Measurements from ENCODE around the gene KIF11. TPM values are rescaled to one million over a fixed set of nuclear protein-coding genes. Genes with fewer than 3 reads are reported as not detected.

KIF11 gene
- total RNA-seq (1 to 10 TPM; 2.0 to 2.1 TPM), polyA plus RNA-seq (under 1 TPM; 0.87 to 0.92 TPM)

DNA sequence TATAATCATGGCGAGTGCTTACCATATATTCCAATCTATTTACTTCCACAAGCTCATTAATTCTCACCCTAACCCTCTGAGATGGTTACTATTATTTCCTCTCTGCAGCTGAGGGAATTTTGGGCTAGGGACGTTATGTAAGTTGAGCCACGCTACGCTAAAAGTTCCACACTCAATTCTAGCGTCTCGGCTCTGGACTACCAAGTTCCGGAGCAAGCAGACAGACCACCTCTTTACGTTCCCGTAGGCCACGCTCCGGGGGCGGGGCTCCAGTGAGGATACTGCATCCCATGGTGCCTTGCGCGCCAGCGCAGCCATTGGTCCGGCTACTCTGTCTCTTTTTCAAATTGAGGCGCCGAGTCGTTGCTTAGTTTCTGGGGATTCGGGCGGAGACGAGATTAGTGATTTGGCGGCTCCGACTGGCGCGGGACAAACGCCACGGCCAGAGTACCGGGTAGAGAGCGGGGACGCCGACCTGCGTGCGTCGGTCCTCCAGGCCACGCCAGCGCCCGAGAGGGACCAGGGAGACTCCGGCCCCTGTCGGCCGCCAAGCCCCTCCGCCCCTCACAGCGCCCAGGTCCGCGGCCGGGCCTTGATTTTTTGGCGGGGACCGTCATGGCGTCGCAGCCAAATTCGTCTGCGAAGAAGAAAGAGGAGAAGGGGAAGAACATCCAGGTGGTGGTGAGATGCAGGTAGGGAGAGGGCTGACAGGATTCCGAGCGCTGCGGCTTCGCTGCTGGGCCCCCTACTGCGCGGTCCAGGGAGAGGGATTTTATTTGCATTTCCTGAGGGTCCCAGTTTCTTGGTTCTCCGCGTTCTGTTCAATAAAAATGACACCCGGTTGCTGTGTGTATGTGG, at the start of gene KIF11:
Gene KIF11 (plus strand): TSS at position 370 of the 858 bp plus-strand sequence. CDS start 246 bp downstream, at position 616.
- H3K36me3 ChIP-seq (ENCODE audit: insufficient read depth, low read length): no peaks in the 10 kb centered on the region

DNA sequence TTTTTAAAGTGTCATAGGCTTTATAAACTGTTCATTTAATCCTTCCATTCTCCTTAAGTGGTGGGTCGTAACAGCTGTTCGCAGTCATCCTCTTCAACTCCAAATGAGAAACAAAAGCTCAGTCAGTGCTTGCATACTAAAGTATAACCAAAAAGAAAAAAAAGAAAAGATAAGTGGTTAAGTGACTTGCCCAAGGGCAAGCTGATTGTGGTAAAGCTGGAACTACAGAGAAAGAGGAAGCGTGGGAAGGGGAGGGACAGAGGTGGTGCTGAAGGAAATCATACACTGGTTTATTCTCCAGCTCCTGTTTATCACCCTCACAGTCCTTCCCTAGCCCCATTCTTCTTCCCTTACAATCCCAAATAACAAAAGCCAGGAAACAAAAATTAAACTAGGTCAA, 48.6 kb upstream of the KIF11 start:
- Mint-ChIP-seq H3K36me3 (peaks cover 6 to 14% of the 10 kb centered on the region in 2 donors), H3K27ac (peak overlapping the region in 2 of 7 donors; percentile 38 to 70), H3K4me1 (peaks cover 24 to 51% (median 36%) of the 10 kb centered on the region in 4 donors), H3K4me3 (peak overlapping the region in 3 of 8 donors; percentile 11 to 55 (median 53)), H3K27me3 (no peaks in the 10 kb centered on the region), H3K9me3 (no peaks in the 10 kb centered on the region)
- no peak overlapping the region for H3K4me3 ChIP-seq (ENCODE audit: low read length in 2 of 2)
- H3K4me1 ChIP-seq (ENCODE audit: insufficient read depth, low read length): peaks cover 9% of the 10 kb centered on the region
- H3K9me3 ChIP-seq (ENCODE audit: control insufficient read depth in 1 of 2, low read length in 2 of 2): no peaks in the 10 kb centered on the region
- ChIA-PET CTCF (ENCODE audit: partially characterized antibody) (interaction anchor here (0.7 to 1.6 kb wide), 4 partner anchors 8 to 299 kb away, joined by 3 to 6 read pairs (median 4); partner anchors contain the start of gene IDE), POLR2A (ENCODE audit: partially characterized antibody) (interaction anchor here (1.3 kb wide), 1 partner anchor 30 kb away, joined by 5 read pairs; the partner anchor contains the start of gene IDE)
- intact Hi-C loops (cut with micrococcal nuclease): no loop called here
- H3K27ac ChIP-seq (ENCODE audit: low read depth, low read length): no peak overlapping the region
- H3K36me3 ChIP-seq (ENCODE audit: insufficient read depth, low read length): peaks cover 8% of the 10 kb centered on the region
- no peaks in the 10 kb centered on the region for H3K27me3 ChIP-seq (ENCODE audit: insufficient read depth, low read length)
- peak in 2 of 5 donors; percentile 6 for DNase-seq

More for the DNA sequence above, at the start of gene KIF11:
- peak; percentile 93 to 97 (median 93) for DNase-seq
- Histone ChIP-seq H3K4me3 (ENCODE audit: low read length in 2 of 2) (peak within 1 kb of the TSS; percentile 65 to 76), H3K9me3 (ENCODE audit: control insufficient read depth in 1 of 2, low read length in 2 of 2) (no peaks in the 10 kb centered on the region), H3K27ac (ENCODE audit: low read depth, low read length) (peak within 1 kb of the TSS; percentile 85), H3K4me1 (ENCODE audit: insufficient read depth, low read length) (peaks cover 49% of the 10 kb centered on the region), H3K27me3 (ENCODE audit: insufficient read depth, low read length) (no peaks in the 10 kb centered on the region)
- intact Hi-C loops (cut with micrococcal nuclease): loop anchor here (1.0 to 10.0 kb wide), 11 partner anchors 76 to 1428 kb away; partner anchors contain the start of genes BTAF1, CEP55, CPEB3 and EXOC6
- H3K27me3 Mint-ChIP-seq: no peaks in the 10 kb centered on the region
- peaks cover 0 to 8% of the 10 kb centered on the region in 2 donors for H3K36me3 Mint-ChIP-seq
- peak within 1 kb of the TSS; percentile 93 to 99 (median 98) for H3K4me3 Mint-ChIP-seq
- H3K9me3 Mint-ChIP-seq: peaks cover 0 to 2% (median 0%) of the 10 kb centered on the region in 8 donors
- peak within 1 kb of the TSS; percentile 99 to 100 (median 100) for H3K27ac Mint-ChIP-seq
- H3K4me1 Mint-ChIP-seq: peaks cover 27 to 63% (median 36%) of the 10 kb centered on the region in 4 donors
- ChIA-PET POLR2A (ENCODE audit: partially characterized antibody) (interaction anchor here (0.6 to 5.1 kb wide), 17 partner anchors 9 to 1430 kb away, joined by 3 to 151 read pairs (median 7); partner anchors contain the start of genes BTAF1, CPEB3, EXOC6 and FRA10AC1), CTCF (ENCODE audit: partially characterized antibody) (interaction anchor here (0.6 to 1.0 kb wide), 3 partner anchors 10 to 19 kb away, joined by 3 to 6 read pairs (median 4); partner anchors contain the start of gene IDE)

DNA sequence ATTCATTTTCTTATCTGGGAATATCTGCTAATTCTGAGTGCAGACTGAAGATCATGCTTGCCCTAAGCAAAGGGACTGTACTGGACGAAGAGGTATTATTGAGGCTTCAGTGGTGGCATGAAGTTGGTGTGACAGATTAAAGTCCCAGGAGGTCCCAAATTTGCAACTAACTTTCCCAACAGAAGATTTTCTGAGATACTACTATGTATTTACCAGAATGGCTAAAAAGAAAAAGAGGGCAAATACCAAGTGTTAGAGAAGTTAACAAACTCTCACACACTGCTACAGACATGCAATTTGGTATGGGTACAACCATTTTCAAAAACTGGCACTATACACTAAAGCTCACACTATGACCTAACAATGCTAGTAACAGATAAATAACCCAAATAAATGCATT, 47.4 kb upstream of the KIF11 start:
- H3K27ac Mint-ChIP-seq: no peak overlapping the region
- H3K4me3 Mint-ChIP-seq: no peak overlapping the region
- Histone ChIP-seq H3K36me3 (ENCODE audit: insufficient read depth, low read length) (peaks cover 8% of the 10 kb centered on the region), H3K27ac (ENCODE audit: low read depth, low read length) (no peak overlapping the region), H3K4me1 (ENCODE audit: insufficient read depth, low read length) (peaks cover 9% of the 10 kb centered on the region), H3K9me3 (ENCODE audit: control insufficient read depth in 1 of 2, low read length in 2 of 2) (no peaks in the 10 kb centered on the region), H3K4me3 (ENCODE audit: low read length in 2 of 2) (no peak overlapping the region), H3K27me3 (ENCODE audit: insufficient read depth, low read length) (no peaks in the 10 kb centered on the region)
- H3K36me3 Mint-ChIP-seq: peaks cover 8 to 17% of the 10 kb centered on the region in 2 donors
- intact Hi-C loops (cut with micrococcal nuclease): no loop called here
- no peak for DNase-seq
- H3K9me3 Mint-ChIP-seq: no peaks in the 10 kb centered on the region
- no peaks in the 10 kb centered on the region for H3K27me3 Mint-ChIP-seq
- H3K4me1 Mint-ChIP-seq: peaks cover 23 to 53% (median 35%) of the 10 kb centered on the region in 4 donors
- ChIA-PET POLR2A (ENCODE audit: partially characterized antibody) (interaction anchor here (0.6 to 1.1 kb wide), 2 partner anchors 8 to 13 kb away, joined by 3 read pairs; no protein-coding TSS in a partner anchor), CTCF (ENCODE audit: partially characterized antibody) (interaction anchor here (1.0 to 1.3 kb wide), 2 partner anchors 15 to 18 kb away, joined by 3 to 4 read pairs; no protein-coding TSS in a partner anchor)

DNA sequence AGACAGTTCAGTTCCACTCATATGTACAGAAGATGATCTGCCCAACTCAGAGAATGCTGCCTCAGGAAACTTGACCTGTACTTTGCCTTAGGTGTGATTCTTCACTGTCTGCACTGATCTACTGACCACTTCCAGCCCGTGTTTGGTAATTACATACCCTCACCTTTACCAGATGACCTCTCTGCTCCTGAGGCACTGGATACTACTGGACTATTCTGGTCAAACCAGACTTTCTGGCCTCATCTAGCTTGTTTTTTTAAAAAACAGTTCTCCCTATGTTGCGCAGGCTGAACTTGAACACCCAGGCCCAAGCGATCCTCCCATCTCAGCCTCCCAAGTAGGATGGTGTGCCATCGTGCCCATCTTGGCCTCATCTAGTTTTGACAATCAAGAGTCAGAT, 45.3 kb upstream of the KIF11 start:
- no peak overlapping the region for H3K4me3 ChIP-seq (ENCODE audit: low read length in 2 of 2)
- Mint-ChIP-seq H3K4me3 (no peak overlapping the region), H3K36me3 (peaks cover 20 to 31% of the 10 kb centered on the region in 2 donors), H3K27me3 (no peaks in the 10 kb centered on the region), H3K4me1 (peaks cover 16 to 41% (median 28%) of the 10 kb centered on the region in 4 donors), H3K9me3 (peaks cover 0 to 2% (median 0%) of the 10 kb centered on the region in 8 donors), H3K27ac (no peak overlapping the region)
- peaks cover 9% of the 10 kb centered on the region for H3K4me1 ChIP-seq (ENCODE audit: insufficient read depth, low read length)
- intact Hi-C loops (cut with micrococcal nuclease): no loop called here
- CTCF ChIA-PET (ENCODE audit: partially characterized antibody): no interaction called here
- no peaks in the 10 kb centered on the region for H3K27me3 ChIP-seq (ENCODE audit: insufficient read depth, low read length)
- no peak for DNase-seq
- H3K36me3 ChIP-seq (ENCODE audit: insufficient read depth, low read length): peaks cover 8% of the 10 kb centered on the region
- H3K27ac ChIP-seq (ENCODE audit: low read depth, low read length): no peak overlapping the region
- POLR2A ChIA-PET (ENCODE audit: partially characterized antibody): no interaction called here
- no peaks in the 10 kb centered on the region for H3K9me3 ChIP-seq (ENCODE audit: control insufficient read depth in 1 of 2, low read length in 2 of 2)

DNA sequence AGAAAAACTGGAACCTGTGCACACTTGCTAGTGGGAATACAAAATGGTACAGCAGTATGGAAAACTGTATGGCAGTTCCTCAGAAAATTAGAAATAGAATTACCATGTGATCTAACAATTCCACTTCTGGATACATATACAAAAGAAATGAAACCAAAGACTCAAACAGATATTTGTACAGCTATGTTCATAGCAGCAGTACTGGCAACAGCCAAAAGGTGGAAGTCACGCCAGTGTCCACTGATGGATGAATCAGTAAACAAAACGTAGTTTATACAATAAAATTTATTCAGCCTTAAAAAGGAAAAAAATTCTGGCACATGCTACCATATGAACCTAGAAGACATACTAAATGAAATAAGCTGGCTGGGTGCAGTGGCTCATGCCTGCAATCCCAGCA, 42.0 kb upstream of the KIF11 start:
- no peak overlapping the region for H3K4me3 ChIP-seq (ENCODE audit: low read length in 2 of 2)
- no peak overlapping the region for H3K27ac ChIP-seq (ENCODE audit: low read depth, low read length)
- H3K27ac Mint-ChIP-seq: no peak overlapping the region
- POLR2A ChIA-PET (ENCODE audit: partially characterized antibody): no interaction called here
- intact Hi-C loops (cut with micrococcal nuclease): no loop called here
- no peak for DNase-seq
- H3K27me3 Mint-ChIP-seq: no peaks in the 10 kb centered on the region
- peaks cover 0 to 24% (median 15%) of the 10 kb centered on the region in 8 donors for H3K9me3 Mint-ChIP-seq
- CTCF ChIA-PET (ENCODE audit: partially characterized antibody): interaction anchor here (1.0 kb wide), 1 partner anchor 11 kb away, joined by 3 read pairs; no protein-coding TSS in a partner anchor
- no peaks in the 10 kb centered on the region for H3K27me3 ChIP-seq (ENCODE audit: insufficient read depth, low read length)
- peaks cover 3 to 14% (median 6%) of the 10 kb centered on the region in 4 donors for H3K4me1 Mint-ChIP-seq
- peaks cover 41 to 57% of the 10 kb centered on the region in 2 donors for H3K36me3 Mint-ChIP-seq
- H3K36me3 ChIP-seq (ENCODE audit: insufficient read depth, low read length): peaks cover 8% of the 10 kb centered on the region
- no peaks in the 10 kb centered on the region for H3K4me1 ChIP-seq (ENCODE audit: insufficient read depth, low read length)
- peaks cover 0 to 4% of the 10 kb centered on the region in 2 donors for H3K9me3 ChIP-seq (ENCODE audit: control insufficient read depth in 1 of 2, low read length in 2 of 2)
- H3K4me3 Mint-ChIP-seq: no peak overlapping the region

DNA sequence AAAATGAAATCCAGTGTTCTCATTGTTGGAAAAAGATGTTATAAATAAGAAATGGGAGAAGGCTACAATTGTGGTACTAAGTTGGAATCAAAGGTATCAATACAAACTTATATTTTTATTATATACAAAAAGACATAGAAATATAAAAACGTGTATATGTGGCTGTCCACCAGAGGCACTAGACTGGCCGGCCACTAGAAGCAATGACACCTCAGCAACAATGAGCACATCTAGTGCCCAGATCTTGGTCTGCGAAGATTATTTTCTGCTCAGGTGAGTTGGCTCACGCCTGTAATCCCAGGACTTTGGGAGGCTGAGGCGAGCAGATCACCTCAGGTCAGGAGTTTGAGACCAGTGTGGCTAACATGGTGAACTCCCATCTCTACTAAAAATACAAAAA, 40.6 kb upstream of the KIF11 start:
- intact Hi-C loops (cut with micrococcal nuclease): no loop called here
- ChIA-PET POLR2A (ENCODE audit: partially characterized antibody) (no interaction called here), CTCF (ENCODE audit: partially characterized antibody) (no interaction called here)
- peaks cover 0 to 4% of the 10 kb centered on the region in 2 donors for H3K9me3 ChIP-seq (ENCODE audit: control insufficient read depth in 1 of 2, low read length in 2 of 2)
- no peaks in the 10 kb centered on the region for H3K27me3 ChIP-seq (ENCODE audit: insufficient read depth, low read length)
- Mint-ChIP-seq H3K4me3 (no peak overlapping the region), H3K27me3 (no peaks in the 10 kb centered on the region), H3K4me1 (peaks cover 0 to 11% (median 4%) of the 10 kb centered on the region in 4 donors), H3K36me3 (peaks cover 46 to 64% of the 10 kb centered on the region in 2 donors), H3K9me3 (peaks cover 0 to 24% (median 15%) of the 10 kb centered on the region in 8 donors), H3K27ac (no peak overlapping the region)
- DNase-seq: no peak
- H3K4me3 ChIP-seq (ENCODE audit: low read length in 2 of 2): no peak overlapping the region
- no peaks in the 10 kb centered on the region for H3K4me1 ChIP-seq (ENCODE audit: insufficient read depth, low read length)
- peaks cover 8% of the 10 kb centered on the region for H3K36me3 ChIP-seq (ENCODE audit: insufficient read depth, low read length)
- no peak overlapping the region for H3K27ac ChIP-seq (ENCODE audit: low read depth, low read length)

DNA sequence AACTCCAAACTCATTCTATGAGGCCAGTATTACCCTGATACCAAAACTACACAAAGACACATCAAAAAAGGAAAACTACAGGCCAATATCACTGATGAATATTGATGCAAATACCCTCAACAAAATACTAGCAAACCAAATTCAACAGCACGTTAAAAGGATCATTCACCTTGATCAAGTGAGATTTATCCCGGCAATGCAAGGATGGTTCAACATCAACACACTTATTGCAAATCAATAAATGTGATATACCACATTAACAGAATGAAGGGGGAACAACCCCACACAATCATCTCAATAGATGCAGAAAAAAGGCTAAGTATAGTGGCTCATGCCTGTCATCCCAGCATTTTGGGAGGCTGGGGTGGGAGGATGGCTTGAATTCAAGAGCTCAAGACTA, 39.0 kb upstream of the KIF11 start:
- Histone ChIP-seq H3K27ac (ENCODE audit: low read depth, low read length) (no peak overlapping the region), H3K9me3 (ENCODE audit: control insufficient read depth in 1 of 2, low read length in 2 of 2) (peaks cover 0 to 4% of the 10 kb centered on the region in 2 donors), H3K27me3 (ENCODE audit: insufficient read depth, low read length) (no peaks in the 10 kb centered on the region), H3K4me3 (ENCODE audit: low read length in 2 of 2) (no peak overlapping the region), H3K36me3 (ENCODE audit: insufficient read depth, low read length) (peaks cover 8% of the 10 kb centered on the region), H3K4me1 (ENCODE audit: insufficient read depth, low read length) (no peaks in the 10 kb centered on the region)
- peaks cover 0 to 11% (median 3%) of the 10 kb centered on the region in 4 donors for H3K4me1 Mint-ChIP-seq
- POLR2A ChIA-PET (ENCODE audit: partially characterized antibody): no interaction called here
- no peak for DNase-seq
- CTCF ChIA-PET (ENCODE audit: partially characterized antibody): no interaction called here
- no peaks in the 10 kb centered on the region for H3K27me3 Mint-ChIP-seq
- intact Hi-C loops (cut with micrococcal nuclease): no loop called here
- peaks cover 55 to 65% of the 10 kb centered on the region in 2 donors for H3K36me3 Mint-ChIP-seq
- no peak overlapping the region for H3K27ac Mint-ChIP-seq
- no peak overlapping the region for H3K4me3 Mint-ChIP-seq
- H3K9me3 Mint-ChIP-seq: peaks cover 0 to 24% (median 17%) of the 10 kb centered on the region in 8 donors

Data from CD4-positive, alpha-beta memory T cell (primary cell).